ENCODE measurements around the gene PRDM16. TPM values are rescaled to one million over a fixed set of nuclear protein-coding genes. Genes with fewer than 3 reads are reported as not detected.

PRDM16 gene
- total and polyA plus RNA-seq, 2 of the 8 experiments (the other 6 are each of a cell fraction or from before 2014, with no cell fraction given), result 0.39 to 0.43 TPM

- no peak for TF ChIP-seq SP1 (IDR thresholded peaks at IDR 0.05; ENCODE audit: low read depth, low read length)
- TF ChIP-seq KDM4A (IDR thresholded peaks at IDR 0.05; ENCODE audit: low read depth, low read length, severe bottlenecking), result no peak
Observed at GRCh38 chr1:3308053-3308452, 239.1 kb downstream of the PRDM16 start (continued).

Data from H1 (cell line).